GM12878 (cell line): ENCODE data around the gene EHD2.

Source experiments
- CEBPB ChIP-seq, 2 experiments: fragments of 150-350 bp in 1 of 2; IDR thresholded peaks; 2 replicates each; pipeline ENCODE4 v1.6.1; 2012 to 2014; ENCODE audit warnings: low read depth in 2 of 2, low read length in 2 of 2, borderline replicate concordance in 1 of 2, inconsistent platforms in 1 of 2
- CREB1 ChIP-seq: IDR thresholded peaks from 2 replicates; pipeline ENCODE4 v1.6.1; 2012; ENCODE audit warnings: low read depth, mild to moderate bottlenecking, inconsistent platforms
- CTCF ChIP-seq, 3 experiments: IDR thresholded peaks in 2 of 3; conservative IDR thresholded peaks in 1 of 3; 2 replicates each; pipeline ENCODE4 v1.5.1; 2011; ENCODE audit warnings: low read depth in 3 of 3, low read length in 3 of 3, mild to moderate bottlenecking in 3 of 3, control low read depth in 2 of 3, moderate library complexity in 2 of 3, inconsistent platforms in 1 of 3, mixed read lengths in 1 of 3; ENCODE audit not compliant: control insufficient read depth in 2 of 3, insufficient read depth in 1 of 3; ENCODE audit errors: extremely low read depth in 1 of 3
- MXI1 ChIP-seq: fragments of 150-350 bp; IDR thresholded peaks from 2 replicates; pipeline ENCODE4 v1.6.1; 2011; ENCODE audit warnings: low read depth, mild to moderate bottlenecking, inconsistent platforms, low read length, improper control_type of control experiment
- NR2C2 ChIP-seq: IDR thresholded peaks from 2 replicates; pipeline ENCODE4 v1.6.1; 2011; ENCODE audit warnings: borderline replicate concordance, low read depth; ENCODE audit not compliant: control insufficient read depth, insufficient read length
- PML ChIP-seq: IDR thresholded peaks from 2 replicates; pipeline ENCODE4 v1.6.1; 2012; ENCODE audit warnings: low read length, inconsistent platforms
- SMC3 ChIP-seq: IDR thresholded peaks from 2 replicates; pipeline ENCODE4 v1.6.1; 2011; ENCODE audit warnings: low read length, improper control_type of control experiment, borderline replicate concordance
- USF2 ChIP-seq: IDR thresholded peaks from 2 replicates; pipeline ENCODE4 v1.6.1; 2011; ENCODE audit warnings: low read depth, low read length, improper control_type of control experiment, borderline replicate concordance
- ZBED1 ChIP-seq: IDR thresholded peaks from 2 replicates; pipeline ENCODE4 v1.6.1; 2016; ENCODE audit warnings: borderline replicate concordance

- TF ChIP-seq CEBPB (IDR thresholded peaks at IDR 0.05; ENCODE audit: borderline replicate concordance in 1 of 2, low read depth in 2 of 2, low read length in 2 of 2): no peak
- no peak for TF ChIP-seq USF2
- TF ChIP-seq MXI1: no peak
- no peak for TF ChIP-seq PML
- no peak for TF ChIP-seq CTCF (IDR thresholded peaks at IDR 0.05 in 2 of 3, conservative IDR thresholded peaks at IDR 0.05 in 1 of 3; ENCODE audit: control insufficient read depth in 2 of 3, extremely low read depth in 1 of 3, insufficient read depth in 1 of 3, low read depth in 3 of 3, low read length in 3 of 3)
- no peak for TF ChIP-seq SMC3
- TF ChIP-seq NR2C2: no peak
- no peak for TF ChIP-seq ZBED1
- no peak for TF ChIP-seq CREB1
Measured at GRCh38 chr19:47760632-47760999, 47.4 kb downstream of the EHD2 start.
